ENCODE data around the gene ANGPTL3. TPM values are rescaled to one million over a fixed set of nuclear protein-coding genes. Genes with fewer than 3 reads are reported as not detected.
A peak's percentile ranks its signal among the peaks of the same experiment; 100 is the strongest.
"Not testable (repeated sequence)": the region's sequence is repeated elsewhere in the genome, so short reads cannot be mapped to it uniquely, and the experiment has no call there.

The ANGPTL3 gene
- polyA plus RNA-seq, 6 donors from 2014 or later = not detected

- no peak overlapping the region for H3K27ac Mint-ChIP-seq
- H3K27me3 Mint-ChIP-seq = no peaks in the 10 kb centered on the region
- H3K4me1 Mint-ChIP-seq = no peaks in the 10 kb centered on the region
- DNase-seq (no peak), ATAC-seq (ENCODE audit: low read depth in 2 of 2) (no peak)
- H3K4me3 Mint-ChIP-seq = no peak overlapping the region
- no peaks in the 10 kb centered on the region for H3K36me3 Mint-ChIP-seq
- H3K9me3 Mint-ChIP-seq = peaks cover 0 to 4% (median 0%) of the 10 kb centered on the region in 7 donors
Observed at GRCh38 chr1:62595647-62596046, 1.7 kb upstream of the ANGPTL3 start.

GRCh38 chr1:62599044-62599443, 1.7 kb downstream of the ANGPTL3 start:
- Mint-ChIP-seq H3K4me3 (no peak overlapping the region), H3K36me3 (no peaks in the 10 kb centered on the region), H3K9me3 (no peaks in the 10 kb centered on the region), H3K4me1 (no peaks in the 10 kb centered on the region), H3K27me3 (no peaks in the 10 kb centered on the region), H3K27ac (peak overlapping the region in 1 of 6 donors; percentile 37)
- ATAC-seq (ENCODE audit: low read depth in 2 of 2) (no peak), DNase-seq (no peak)

- Mint-ChIP-seq H3K27ac (no peak overlapping the region), H3K27me3 (no peaks in the 10 kb centered on the region), H3K4me3 (no peak overlapping the region), H3K36me3 (no peaks in the 10 kb centered on the region), H3K4me1 (no peaks in the 10 kb centered on the region), H3K9me3 (no peaks in the 10 kb centered on the region)
- no peak for ATAC-seq (ENCODE audit: low read depth in 2 of 2)
- DNase-seq = no peak
Observed at GRCh38 chr1:62601457-62601856, 4.1 kb downstream of the ANGPTL3 start.

GRCh38 chr1:62608905-62609304, 11.6 kb downstream of the ANGPTL3 start:
- ATAC-seq (ENCODE audit: low read depth in 2 of 2) (no peak), DNase-seq (no peak)
- Mint-ChIP-seq H3K27me3 (no peaks in the 10 kb centered on the region), H3K4me3 (no peak overlapping the region), H3K4me1 (peaks cover 11 to 16% (median 13%) of the 10 kb centered on the region in 3 donors), H3K9me3 (no peaks in the 10 kb centered on the region), H3K27ac (no peak overlapping the region), H3K36me3 (peaks cover 0 to 5% of the 10 kb centered on the region in 2 donors)

GRCh38 chr1:62610588-62610987, 13.3 kb downstream of the ANGPTL3 start:
- not testable (repeated sequence) for H3K9me3 Mint-ChIP-seq; DNase-seq; ATAC-seq (ENCODE audit: low read depth in 2 of 2); H3K27me3 Mint-ChIP-seq; H3K4me3 Mint-ChIP-seq; H3K27ac Mint-ChIP-seq; H3K36me3 Mint-ChIP-seq
- peaks cover 13 to 22% (median 18%) of the 10 kb centered on the region in 3 donors for H3K4me1 Mint-ChIP-seq

GRCh38 chr1:62612770-62613169, 15.4 kb downstream of the ANGPTL3 start:
- no peaks in the 10 kb centered on the region for H3K27me3 Mint-ChIP-seq
- DNase-seq (no peak), ATAC-seq (ENCODE audit: low read depth in 2 of 2) (no peak)
- no peak overlapping the region for H3K27ac Mint-ChIP-seq
- H3K4me1 Mint-ChIP-seq = peaks cover 13 to 22% (median 18%) of the 10 kb centered on the region in 3 donors
- H3K9me3 Mint-ChIP-seq = no peaks in the 10 kb centered on the region
- peaks cover 0 to 15% of the 10 kb centered on the region in 2 donors for H3K36me3 Mint-ChIP-seq
- peak overlapping the region in 6 of 8 donors; percentile 23 to 82 (median 65) for H3K4me3 Mint-ChIP-seq

- H3K27ac Mint-ChIP-seq = peak overlapping the region in 1 of 6 donors; percentile 54
- peaks cover 0 to 16% of the 10 kb centered on the region in 2 donors for H3K36me3 Mint-ChIP-seq
- H3K4me3 Mint-ChIP-seq = peak overlapping the region; percentile 26 to 82 (median 74)
Observed at GRCh38 chr1:62613325-62613727, 16.0 kb downstream of the ANGPTL3 start.

GRCh38 chr1:62613890-62614289, 16.6 kb downstream of the ANGPTL3 start:
- peak overlapping the region in 6 of 8 donors; percentile 26 to 82 (median 65) for H3K4me3 Mint-ChIP-seq
- peak overlapping the region in 2 of 6 donors; percentile 14 to 51 for H3K27ac Mint-ChIP-seq
- no peak for ATAC-seq (ENCODE audit: low read depth in 2 of 2)

More at GRCh38 chr1:62613325-62613727, 16.0 kb downstream of the ANGPTL3 start:
- no peaks in the 10 kb centered on the region for H3K9me3 Mint-ChIP-seq
- no peaks in the 10 kb centered on the region for H3K27me3 Mint-ChIP-seq
- DNase-seq (peak; percentile 22), ATAC-seq (ENCODE audit: low read depth in 2 of 2) (peak; percentile 82)
- H3K4me1 Mint-ChIP-seq = peaks cover 13 to 22% (median 18%) of the 10 kb centered on the region in 3 donors

GRCh38 chr1:62621907-62622306, 24.6 kb downstream of the ANGPTL3 start:
- Mint-ChIP-seq H3K4me3 (no peak overlapping the region), H3K27me3 (no peaks in the 10 kb centered on the region), H3K9me3 (no peaks in the 10 kb centered on the region), H3K4me1 (peaks cover 4 to 9% (median 9%) of the 10 kb centered on the region in 3 donors), H3K27ac (no peak overlapping the region), H3K36me3 (peaks cover 0 to 23% of the 10 kb centered on the region in 2 donors)
- no peak for ATAC-seq (ENCODE audit: low read depth in 2 of 2)
- no peak for DNase-seq

More at GRCh38 chr1:62613890-62614289, 16.6 kb downstream of the ANGPTL3 start:
- H3K36me3 Mint-ChIP-seq = peaks cover 0 to 16% of the 10 kb centered on the region in 2 donors
- H3K9me3 Mint-ChIP-seq = no peaks in the 10 kb centered on the region
- no peaks in the 10 kb centered on the region for H3K27me3 Mint-ChIP-seq
- no peak for DNase-seq
- H3K4me1 Mint-ChIP-seq = peaks cover 13 to 22% (median 18%) of the 10 kb centered on the region in 3 donors

- peak overlapping the region in 1 of 6 donors; percentile 17 for H3K27ac Mint-ChIP-seq
- no peaks in the 10 kb centered on the region for H3K9me3 Mint-ChIP-seq
- H3K36me3 Mint-ChIP-seq = peaks cover 0 to 7% of the 10 kb centered on the region in 2 donors
- H3K4me1 Mint-ChIP-seq = peaks cover 4 to 9% (median 9%) of the 10 kb centered on the region in 3 donors
- ATAC-seq (ENCODE audit: low read depth in 2 of 2) (peak; percentile 27 to 48), DNase-seq (no peak)
- no peaks in the 10 kb centered on the region for H3K27me3 Mint-ChIP-seq
- H3K4me3 Mint-ChIP-seq = no peak overlapping the region
Observed at GRCh38 chr1:62625415-62625814, 28.1 kb downstream of the ANGPTL3 start.

GRCh38 chr1:62628506-62628905, 31.2 kb downstream of the ANGPTL3 start:
- H3K36me3 Mint-ChIP-seq = peaks cover 20 to 25% of the 10 kb centered on the region in 2 donors
- peaks cover 0 to 2% (median 0%) of the 10 kb centered on the region in 7 donors for H3K9me3 Mint-ChIP-seq
- no peaks in the 10 kb centered on the region for H3K27me3 Mint-ChIP-seq
- DNase-seq (no peak), ATAC-seq (ENCODE audit: low read depth in 2 of 2) (no peak)
- H3K4me1 Mint-ChIP-seq = peaks cover 4 to 9% (median 9%) of the 10 kb centered on the region in 3 donors
- no peak overlapping the region for H3K4me3 Mint-ChIP-seq
- no peak overlapping the region for H3K27ac Mint-ChIP-seq

GRCh38 chr1:62637392-62638105, 40.2 kb downstream of the ANGPTL3 start:
- ATAC-seq (ENCODE audit: low read depth in 2 of 2) (no peak), DNase-seq (no peak)
- Mint-ChIP-seq H3K27ac (no peak overlapping the region), H3K9me3 (peaks cover 0 to 4% (median 0%) of the 10 kb centered on the region in 7 donors), H3K36me3 (peaks cover 11 to 13% of the 10 kb centered on the region in 2 donors), H3K4me1 (no peaks in the 10 kb centered on the region), H3K27me3 (no peaks in the 10 kb centered on the region), H3K4me3 (no peak overlapping the region)

- no peaks in the 10 kb centered on the region for H3K4me1 Mint-ChIP-seq
- peaks cover 10 to 14% of the 10 kb centered on the region in 2 donors for H3K36me3 Mint-ChIP-seq
- H3K27me3 Mint-ChIP-seq = no peaks in the 10 kb centered on the region
- ATAC-seq (ENCODE audit: low read depth in 2 of 2) (no peak), DNase-seq (no peak)
- H3K27ac Mint-ChIP-seq = no peak overlapping the region
- no peak overlapping the region for H3K4me3 Mint-ChIP-seq
- peaks cover 0 to 7% (median 0%) of the 10 kb centered on the region in 7 donors for H3K9me3 Mint-ChIP-seq
Observed at GRCh38 chr1:62643283-62643682, 46.0 kb downstream of the ANGPTL3 start.

GRCh38 chr1:62652387-62652786, 55.1 kb downstream of the ANGPTL3 start:
- no peaks in the 10 kb centered on the region for H3K27me3 Mint-ChIP-seq
- peaks cover 0 to 2% (median 0%) of the 10 kb centered on the region in 3 donors for H3K4me1 Mint-ChIP-seq
- H3K9me3 Mint-ChIP-seq = peaks cover 0 to 5% (median 0%) of the 10 kb centered on the region in 7 donors
- DNase-seq = no peak
- no peak for ATAC-seq (ENCODE audit: low read depth in 2 of 2)
- H3K36me3 Mint-ChIP-seq = peaks cover 0 to 5% of the 10 kb centered on the region in 2 donors
- no peak overlapping the region for H3K27ac Mint-ChIP-seq
- H3K4me3 Mint-ChIP-seq = no peak overlapping the region

All from naive B cell (primary cell).